GM23338 (cell line): ENCODE measurements around the gene EPHB1.

ENCODE experiments used
- CREB1 ChIP-seq: fragments of 250-450 bp; sonication (Bioruptor Pico); IDR thresholded peaks from 2 replicates; pipeline ENCODE4 v1.5.0; 2020; ENCODE audit warnings: low read depth, mild to moderate bottlenecking, moderate library complexity
- EZH2 ChIP-seq: fragments of 200-600 bp; sonication (generic); IDR thresholded peaks from one replicate; pipeline ENCODE4 v1.8.0; 2017; ENCODE audit warnings: antibody characterized with exemption, mild to moderate bottlenecking, low read depth; ENCODE audit not compliant: unreplicated experiment
- EZH2phosphoT487 ChIP-seq: fragments of 200-600 bp; sonication (generic); IDR thresholded peaks from one replicate; pipeline ENCODE4 v1.8.1; 2018; ENCODE audit warnings: antibody characterized with exemption; ENCODE audit not compliant: unreplicated experiment
- JUNB ChIP-seq: IDR thresholded peaks from one replicate; pipeline ENCODE4 v1.6.1; 2016; ENCODE audit warnings: antibody characterized with exemption; ENCODE audit not compliant: unreplicated experiment
- POLR2AphosphoS5 ChIP-seq: IDR thresholded peaks from 2 replicates; pipeline ENCODE4 v1.6.1; 2016; ENCODE audit warnings: antibody characterized with exemption, low read depth
- REST ChIP-seq: IDR thresholded peaks from one replicate; pipeline ENCODE4 v1.6.1; 2018; ENCODE audit warnings: antibody characterized with exemption; ENCODE audit not compliant: unreplicated experiment
- STAT1 ChIP-seq: IDR thresholded peaks from one replicate; pipeline ENCODE4 v1.6.1; 2016; ENCODE audit warnings: antibody characterized with exemption; ENCODE audit not compliant: unreplicated experiment
- ZNF331 ChIP-seq: fragments of 250-450 bp; sonication (Bioruptor Pico); IDR thresholded peaks from 2 replicates; pipeline ENCODE4 v1.5.0; 2020; ENCODE audit warnings: low read depth, mild to moderate bottlenecking, moderate library complexity
- TF ChIP-seq, protein P1 (sequence below), 2 experiments: fragments of 200-600 bp in 1 of 2; sonication (generic) in 1 of 2; conservative IDR thresholded peaks; 2 replicates each; pipeline versions ENCODE4 v1.5.1 to v1.6.1; 2016 to 2017; ENCODE audit warnings: antibody characterized with exemption in 2 of 2, low read depth in 2 of 2, mild to moderate bottlenecking in 2 of 2, moderate library complexity in 1 of 2

DNA sequence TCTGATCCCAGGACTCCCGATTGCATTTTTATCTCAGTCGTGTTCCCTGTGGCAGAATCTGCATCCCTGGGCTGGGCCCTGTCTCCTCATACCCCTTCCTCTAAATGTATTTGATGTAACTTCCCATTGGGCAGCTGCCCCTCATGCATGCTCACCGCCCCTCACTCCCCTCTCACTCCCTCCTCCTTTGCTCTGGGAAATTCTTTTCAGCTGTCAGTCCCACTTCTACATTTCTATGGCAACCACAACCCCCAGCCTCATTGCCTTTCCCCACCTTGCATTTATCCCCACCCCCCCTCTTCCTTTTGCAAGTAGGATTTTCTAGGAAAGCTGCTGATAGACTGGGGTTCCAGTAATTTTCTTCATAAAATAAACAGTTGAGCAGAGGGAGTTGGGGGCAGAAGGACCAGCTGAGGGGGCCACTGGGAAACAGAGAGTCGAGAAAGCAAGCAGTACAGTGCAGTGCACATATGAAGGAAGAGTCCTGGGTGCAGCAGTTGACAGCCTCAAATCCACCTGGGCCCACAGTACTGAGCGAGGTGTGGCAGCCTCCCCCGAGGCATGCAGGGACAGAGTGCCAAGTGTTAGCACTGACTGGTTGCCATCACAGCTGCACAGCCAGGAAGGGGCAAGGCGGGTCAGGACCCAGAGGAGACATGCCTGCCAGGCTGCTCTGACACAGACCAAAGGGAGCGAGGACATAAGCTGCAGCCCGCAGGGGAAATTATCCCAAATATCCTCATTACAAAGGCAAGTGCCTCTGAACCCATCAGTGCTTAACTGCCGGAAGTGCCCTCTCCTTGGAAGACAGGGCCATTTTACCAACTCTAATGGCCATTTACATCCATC is 476.3 kb downstream of the EPHB1 start:
- TF ChIP-seq REST, result no peak
- TF ChIP-seq POLR2AphosphoS5, result no peak
- TF ChIP-seq JUNB, result no peak
- TF ChIP-seq STAT1, result no peak
- no peak for TF ChIP-seq EZH2
- no peak for TF ChIP-seq ZNF331 (CRISPR knock-in tag)
- TF ChIP-seq, protein P1, sequence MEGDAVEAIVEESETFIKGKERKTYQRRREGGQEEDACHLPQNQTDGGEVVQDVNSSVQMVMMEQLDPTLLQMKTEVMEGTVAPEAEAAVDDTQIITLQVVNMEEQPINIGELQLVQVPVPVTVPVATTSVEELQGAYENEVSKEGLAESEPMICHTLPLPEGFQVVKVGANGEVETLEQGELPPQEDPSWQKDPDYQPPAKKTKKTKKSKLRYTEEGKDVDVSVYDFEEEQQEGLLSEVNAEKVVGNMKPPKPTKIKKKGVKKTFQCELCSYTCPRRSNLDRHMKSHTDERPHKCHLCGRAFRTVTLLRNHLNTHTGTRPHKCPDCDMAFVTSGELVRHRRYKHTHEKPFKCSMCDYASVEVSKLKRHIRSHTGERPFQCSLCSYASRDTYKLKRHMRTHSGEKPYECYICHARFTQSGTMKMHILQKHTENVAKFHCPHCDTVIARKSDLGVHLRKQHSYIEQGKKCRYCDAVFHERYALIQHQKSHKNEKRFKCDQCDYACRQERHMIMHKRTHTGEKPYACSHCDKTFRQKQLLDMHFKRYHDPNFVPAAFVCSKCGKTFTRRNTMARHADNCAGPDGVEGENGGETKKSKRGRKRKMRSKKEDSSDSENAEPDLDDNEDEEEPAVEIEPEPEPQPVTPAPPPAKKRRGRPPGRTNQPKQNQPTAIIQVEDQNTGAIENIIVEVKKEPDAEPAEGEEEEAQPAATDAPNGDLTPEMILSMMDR (conservative IDR thresholded peaks at IDR 0.05; ENCODE audit: low read depth in 2 of 2), result no peak
- TF ChIP-seq EZH2phosphoT487, result no peak
- no peak for TF ChIP-seq CREB1
